Measurements from ENCODE around the gene LYRM2.

LYRM2 gene

GRCh38 chr6:89638320-89639195 lies at the start of gene LYRM2:
TSS of gene LYRM2 (minus strand) at chr6:89638747. CDS start at chr6:89638716, 31 bp downstream.
- peak; percentile 75 for FAIRE-seq
- TF ChIP-seq POLR2A (IDR thresholded peaks at IDR 0.05; ENCODE audit: low read depth, low read length) = peak; percentile 63
- peak; percentile 67 for DNase-seq (ENCODE audit: insufficient read length, low spot score)

GRCh38 chr6:89688328-89688727 lies 49.8 kb upstream of the LYRM2 start:
- DNase-seq (ENCODE audit: insufficient read length, low spot score) (no peak), FAIRE-seq (no peak)
- TF ChIP-seq POLR2A (IDR thresholded peaks at IDR 0.05; ENCODE audit: low read depth, low read length) = no peak

GRCh38 chr6:89685311-89685710 lies 46.8 kb upstream of the LYRM2 start:
- no peak for TF ChIP-seq POLR2A (IDR thresholded peaks at IDR 0.05; ENCODE audit: low read depth, low read length)
- FAIRE-seq = no peak
- DNase-seq (ENCODE audit: insufficient read length, low spot score) = no peak

- FAIRE-seq (no peak), DNase-seq (ENCODE audit: insufficient read length, low spot score) (no peak)
- no peak for TF ChIP-seq POLR2A (IDR thresholded peaks at IDR 0.05; ENCODE audit: low read depth, low read length)
These were observed 44.4 kb upstream of the LYRM2 start for GRCh38 chr6:89682991-89683390.

- no peak for TF ChIP-seq POLR2A (IDR thresholded peaks at IDR 0.05; ENCODE audit: low read depth, low read length)
- FAIRE-seq (no peak), DNase-seq (ENCODE audit: insufficient read length, low spot score) (no peak)
These were observed 43.5 kb upstream of the LYRM2 start for GRCh38 chr6:89681983-89682564.

- no peak for FAIRE-seq
- DNase-seq (ENCODE audit: insufficient read length, low spot score) = no peak
- no peak for TF ChIP-seq POLR2A (IDR thresholded peaks at IDR 0.05; ENCODE audit: low read depth, low read length)
These were observed 42.0 kb upstream of the LYRM2 start for GRCh38 chr6:89680551-89680950.

GRCh38 chr6:89680150-89680549 lies 41.6 kb upstream of the LYRM2 start:
- FAIRE-seq (no peak), DNase-seq (ENCODE audit: insufficient read length, low spot score) (no peak)
- no peak for TF ChIP-seq POLR2A (IDR thresholded peaks at IDR 0.05; ENCODE audit: low read depth, low read length)

- TF ChIP-seq POLR2A (IDR thresholded peaks at IDR 0.05; ENCODE audit: low read depth, low read length) = no peak
- DNase-seq (ENCODE audit: insufficient read length, low spot score) (no peak), FAIRE-seq (no peak)
These were observed 40.9 kb upstream of the LYRM2 start for GRCh38 chr6:89679215-89680120.

- DNase-seq (ENCODE audit: insufficient read length, low spot score) = no peak
- no peak for TF ChIP-seq POLR2A (IDR thresholded peaks at IDR 0.05; ENCODE audit: low read depth, low read length)
- FAIRE-seq = no peak
These were observed 40.0 kb upstream of the LYRM2 start for GRCh38 chr6:89678531-89678930.

GRCh38 chr6:89675949-89676748 lies 37.6 kb upstream of the LYRM2 start:
- FAIRE-seq = no peak
- no peak for DNase-seq (ENCODE audit: insufficient read length, low spot score)
- no peak for TF ChIP-seq POLR2A (IDR thresholded peaks at IDR 0.05; ENCODE audit: low read depth, low read length)

GRCh38 chr6:89670935-89671565 lies 32.5 kb upstream of the LYRM2 start:
- no peak for TF ChIP-seq POLR2A (IDR thresholded peaks at IDR 0.05; ENCODE audit: low read depth, low read length)
- FAIRE-seq = no peak
- no peak for DNase-seq (ENCODE audit: insufficient read length, low spot score)

GRCh38 chr6:89669002-89669401 lies 30.5 kb upstream of the LYRM2 start:
- no peak for FAIRE-seq
- DNase-seq (ENCODE audit: insufficient read length, low spot score) = no peak
- TF ChIP-seq POLR2A (IDR thresholded peaks at IDR 0.05; ENCODE audit: low read depth, low read length) = no peak

Data from H54 (cell line).